ENCODE measurements around the gene ZC3HAV1L. TPM values are rescaled to one million over a fixed set of nuclear protein-coding genes. Genes with fewer than 3 reads are reported as not detected.

ZC3HAV1L gene
- total and polyA plus RNA-seq, 10 of the 15 experiments (the other 5 are each of a cell fraction or from before 2014, with no cell fraction given): 0.09 to 16.3 (median 4.9) TPM

GRCh38 chr7:139060695-139061237, 24.9 kb upstream of the ZC3HAV1L start:
- ATAC-seq (no peak), DNase-seq (ENCODE audit: low read depth, low spot score) (no peak), FAIRE-seq (no peak)
- RAD21 ChIA-PET (ENCODE audit: unreplicated experiment): interaction anchor here (0.7 kb wide), 1 partner anchor 182 kb away, joined by 3 read pairs; no protein-coding TSS in a partner anchor
- Histone ChIP-seq H3K9me3 (replicated peaks; ENCODE audit: control insufficient read depth, insufficient read depth, low read length) (no peaks in the 10 kb centered on the region), H3K4me2 (ENCODE audit: control insufficient read depth, insufficient read depth) (no peak overlapping the region), H3K79me2 (ENCODE audit: control insufficient read depth, insufficient read depth, low read length) (no peaks in the 10 kb centered on the region), H3K27ac (ENCODE audit: control insufficient read depth, insufficient read depth) (no peak overlapping the region), H3K4me1 (ENCODE audit: control insufficient read depth, insufficient read depth, low read length) (no peaks in the 10 kb centered on the region), H4K20me1 (ENCODE audit: control insufficient read depth, insufficient read depth) (no peaks in the 10 kb centered on the region; the same call in none of the 2 replicates), H2AFZ (ENCODE audit: control insufficient read depth, low read depth, low read length) (no peak overlapping the region), H3K9ac (ENCODE audit: control insufficient read depth, insufficient read depth, low read length) (no peak overlapping the region), H3K4me3 (no peak overlapping the region), H3K36me3 (ENCODE audit: control insufficient read depth in 2 of 2, insufficient read depth in 2 of 2, low read length in 1 of 2) (peaks cover 11 to 29% of the 10 kb centered on the region in 2 experiments), H3K27me3 (replicated peaks in 1 of 2; ENCODE audit: control insufficient read depth in 2 of 2, insufficient read depth in 2 of 2, low read length in 1 of 2) (no peaks in the 10 kb centered on the region)
- SMC1A ChIA-PET (ENCODE audit: uncharacterized antibody, unreplicated experiment): interaction anchor here (0.6 to 1.5 kb wide), 5 partner anchors 10 to 257 kb away, joined by 3 to 6 read pairs (median 4); no protein-coding TSS in a partner anchor
- TSS peak; percentile 30 for BruUV-seq (replicated peaks)
- POLR2A ChIA-PET: interaction anchor here (0.6 to 0.7 kb wide), 3 partner anchors 97 to 298 kb away, joined by 5 to 10 read pairs (median 6); no protein-coding TSS in a partner anchor
- in situ Hi-C loops (cut with MboI): no loop called here
- 84% methylated on average over 5 of the region's 5 CpGs for WGBS (ENCODE audit: insufficient coverage, insufficient replicate concordance, low lambda C conversion rate, missing lambda C conversion rate)
- CTCF ChIA-PET: interaction anchor here (0.7 to 2.6 kb wide), 5 partner anchors 14 to 174 kb away, joined by 3 to 20 read pairs (median 7); no protein-coding TSS in a partner anchor
- intact Hi-C loops (cut with micrococcal nuclease; ENCODE audit: unreplicated experiment): no loop called here
- TF ChIP-seq TCF12 (IDR thresholded peaks at IDR 0.05; ENCODE audit: low read depth, low read length) (no peak), MLLT1 (IDR thresholded peaks at IDR 0.05) (no peak), CREM (IDR thresholded peaks at IDR 0.05; ENCODE audit: low read depth) (no peak), POLR2A (IDR thresholded peaks at IDR 0.05; ENCODE audit: low read depth, low read length) (no peak), USF1 (IDR thresholded peaks at IDR 0.05; ENCODE audit: borderline replicate concordance, extremely low read length, insufficient read depth, low read depth, low read length) (no peak), YY1 (IDR thresholded peaks at IDR 0.05; ENCODE audit: low read depth, low read length) (no peak), ZBTB33 (IDR thresholded peaks at IDR 0.05) (no peak), MEF2B (IDR thresholded peaks at IDR 0.05; ENCODE audit: partially characterized antibody, poor library complexity, severe bottlenecking) (no peak), IKZF1 (conservative IDR thresholded peaks at IDR 0.05) (no peak), NFXL1 (IDR thresholded peaks at IDR 0.05; ENCODE audit: borderline replicate concordance) (no peak), PKNOX1 (IDR thresholded peaks at IDR 0.05) (no peak), POLR2AphosphoS5 (IDR thresholded peaks at IDR 0.05; ENCODE audit: low read length) (no peak), ZNF592 (IDR thresholded peaks at IDR 0.05) (no peak), YBX1 (IDR thresholded peaks at IDR 0.05) (no peak)
